HL-60 (cell line): ENCODE data around the gene ESRRB.

Experiments
- DNase-seq, 2 experiments: peaks; one replicate each; pipeline ENCODE4 v3.0.0-alpha.2; 2010 to 2020; ENCODE audit warnings: low read depth in 1 of 2, low spot score in 1 of 2
- H3K27ac ChIP-seq: fragments of 250-450 bp; sonication (Bioruptor Pico); replicated peaks from 2 replicates; pipeline ENCODE4 v1.5.1; 2020; ENCODE audit warnings: mild to moderate bottlenecking, moderate library complexity
- H3K27me3 ChIP-seq: fragments of 250-450 bp; sonication (Bioruptor Pico); 2 replicates; pipeline ENCODE4 v1.5.1; 2021; ENCODE audit warnings: mild to moderate bottlenecking, moderate library complexity; ENCODE audit not compliant: insufficient read depth, poor library complexity, severe bottlenecking
- H3K4me3 ChIP-seq: replicated peaks from 2 replicates; pipeline ENCODE4 v1.5.1; 2011; ENCODE audit warnings: mild to moderate bottlenecking, control low read depth, low read length; ENCODE audit not compliant: insufficient read depth
- GABPA ChIP-seq: IDR thresholded peaks from 2 replicates; pipeline ENCODE4 v1.6.1; 2012; ENCODE audit warnings: low read depth
- POLR2AphosphoS5 ChIP-seq: IDR thresholded peaks from 2 replicates; pipeline ENCODE4 v1.6.1; 2012; ENCODE audit warnings: low read depth
- SPI1 ChIP-seq: IDR thresholded peaks from 2 replicates; pipeline ENCODE4 v1.6.1; 2012; ENCODE audit warnings: low read depth, mild to moderate bottlenecking, borderline replicate concordance
- TF ChIP-seq, protein P1 (sequence below): IDR thresholded peaks from 2 replicates; pipeline ENCODE4 v1.6.1; 2012; ENCODE audit warnings: low read depth; ENCODE audit not compliant: insufficient replicate concordance
- TF ChIP-seq, protein P2 (sequence below): IDR thresholded peaks from one replicate; pipeline ENCODE4 v1.5.1; 2011; ENCODE audit warnings: low read length, control low read depth, inconsistent platforms; ENCODE audit not compliant: insufficient read depth

Gene ESRRB

DNA sequence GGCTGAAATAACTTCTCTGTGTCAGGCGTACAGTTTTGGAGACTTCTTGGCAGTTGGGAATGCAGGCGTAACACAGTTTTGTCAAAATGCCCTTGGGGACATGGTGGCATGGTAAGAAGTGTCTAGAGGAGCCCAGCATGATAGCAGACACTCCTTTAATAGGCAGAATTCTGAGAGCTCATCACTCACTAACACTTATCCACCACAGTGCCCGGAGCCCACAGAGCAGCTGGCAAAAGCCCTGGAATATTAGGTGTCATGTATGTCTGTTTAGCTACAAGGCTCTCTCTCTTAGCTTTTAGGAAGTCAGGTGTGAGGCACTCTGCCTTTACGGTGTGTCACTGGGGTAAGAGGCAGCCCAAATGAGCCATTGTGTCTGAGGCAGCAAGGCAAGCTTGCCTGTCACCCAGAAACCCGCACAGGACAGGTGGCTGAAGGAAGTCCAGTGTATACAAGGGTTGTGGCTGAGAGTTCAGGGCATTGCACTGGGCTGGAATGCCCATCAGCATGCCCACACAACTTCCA, 96.3 kb downstream of the ESRRB start:
- Histone ChIP-seq H3K27me3 (no peaks in the 10 kb centered on the region), H3K4me3 (no peak overlapping the region), H3K27ac (no peak overlapping the region)
- no peak for TF ChIP-seq POLR2AphosphoS5
- TF ChIP-seq, protein P1, sequence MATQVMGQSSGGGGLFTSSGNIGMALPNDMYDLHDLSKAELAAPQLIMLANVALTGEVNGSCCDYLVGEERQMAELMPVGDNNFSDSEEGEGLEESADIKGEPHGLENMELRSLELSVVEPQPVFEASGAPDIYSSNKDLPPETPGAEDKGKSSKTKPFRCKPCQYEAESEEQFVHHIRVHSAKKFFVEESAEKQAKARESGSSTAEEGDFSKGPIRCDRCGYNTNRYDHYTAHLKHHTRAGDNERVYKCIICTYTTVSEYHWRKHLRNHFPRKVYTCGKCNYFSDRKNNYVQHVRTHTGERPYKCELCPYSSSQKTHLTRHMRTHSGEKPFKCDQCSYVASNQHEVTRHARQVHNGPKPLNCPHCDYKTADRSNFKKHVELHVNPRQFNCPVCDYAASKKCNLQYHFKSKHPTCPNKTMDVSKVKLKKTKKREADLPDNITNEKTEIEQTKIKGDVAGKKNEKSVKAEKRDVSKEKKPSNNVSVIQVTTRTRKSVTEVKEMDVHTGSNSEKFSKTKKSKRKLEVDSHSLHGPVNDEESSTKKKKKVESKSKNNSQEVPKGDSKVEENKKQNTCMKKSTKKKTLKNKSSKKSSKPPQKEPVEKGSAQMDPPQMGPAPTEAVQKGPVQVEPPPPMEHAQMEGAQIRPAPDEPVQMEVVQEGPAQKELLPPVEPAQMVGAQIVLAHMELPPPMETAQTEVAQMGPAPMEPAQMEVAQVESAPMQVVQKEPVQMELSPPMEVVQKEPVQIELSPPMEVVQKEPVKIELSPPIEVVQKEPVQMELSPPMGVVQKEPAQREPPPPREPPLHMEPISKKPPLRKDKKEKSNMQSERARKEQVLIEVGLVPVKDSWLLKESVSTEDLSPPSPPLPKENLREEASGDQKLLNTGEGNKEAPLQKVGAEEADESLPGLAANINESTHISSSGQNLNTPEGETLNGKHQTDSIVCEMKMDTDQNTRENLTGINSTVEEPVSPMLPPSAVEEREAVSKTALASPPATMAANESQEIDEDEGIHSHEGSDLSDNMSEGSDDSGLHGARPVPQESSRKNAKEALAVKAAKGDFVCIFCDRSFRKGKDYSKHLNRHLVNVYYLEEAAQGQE, result no peak
- TF ChIP-seq, protein P2, sequence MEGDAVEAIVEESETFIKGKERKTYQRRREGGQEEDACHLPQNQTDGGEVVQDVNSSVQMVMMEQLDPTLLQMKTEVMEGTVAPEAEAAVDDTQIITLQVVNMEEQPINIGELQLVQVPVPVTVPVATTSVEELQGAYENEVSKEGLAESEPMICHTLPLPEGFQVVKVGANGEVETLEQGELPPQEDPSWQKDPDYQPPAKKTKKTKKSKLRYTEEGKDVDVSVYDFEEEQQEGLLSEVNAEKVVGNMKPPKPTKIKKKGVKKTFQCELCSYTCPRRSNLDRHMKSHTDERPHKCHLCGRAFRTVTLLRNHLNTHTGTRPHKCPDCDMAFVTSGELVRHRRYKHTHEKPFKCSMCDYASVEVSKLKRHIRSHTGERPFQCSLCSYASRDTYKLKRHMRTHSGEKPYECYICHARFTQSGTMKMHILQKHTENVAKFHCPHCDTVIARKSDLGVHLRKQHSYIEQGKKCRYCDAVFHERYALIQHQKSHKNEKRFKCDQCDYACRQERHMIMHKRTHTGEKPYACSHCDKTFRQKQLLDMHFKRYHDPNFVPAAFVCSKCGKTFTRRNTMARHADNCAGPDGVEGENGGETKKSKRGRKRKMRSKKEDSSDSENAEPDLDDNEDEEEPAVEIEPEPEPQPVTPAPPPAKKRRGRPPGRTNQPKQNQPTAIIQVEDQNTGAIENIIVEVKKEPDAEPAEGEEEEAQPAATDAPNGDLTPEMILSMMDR, result no peak
- TF ChIP-seq GABPA, result no peak
- no peak for TF ChIP-seq SPI1
- DNase-seq, result no peak

DNA sequence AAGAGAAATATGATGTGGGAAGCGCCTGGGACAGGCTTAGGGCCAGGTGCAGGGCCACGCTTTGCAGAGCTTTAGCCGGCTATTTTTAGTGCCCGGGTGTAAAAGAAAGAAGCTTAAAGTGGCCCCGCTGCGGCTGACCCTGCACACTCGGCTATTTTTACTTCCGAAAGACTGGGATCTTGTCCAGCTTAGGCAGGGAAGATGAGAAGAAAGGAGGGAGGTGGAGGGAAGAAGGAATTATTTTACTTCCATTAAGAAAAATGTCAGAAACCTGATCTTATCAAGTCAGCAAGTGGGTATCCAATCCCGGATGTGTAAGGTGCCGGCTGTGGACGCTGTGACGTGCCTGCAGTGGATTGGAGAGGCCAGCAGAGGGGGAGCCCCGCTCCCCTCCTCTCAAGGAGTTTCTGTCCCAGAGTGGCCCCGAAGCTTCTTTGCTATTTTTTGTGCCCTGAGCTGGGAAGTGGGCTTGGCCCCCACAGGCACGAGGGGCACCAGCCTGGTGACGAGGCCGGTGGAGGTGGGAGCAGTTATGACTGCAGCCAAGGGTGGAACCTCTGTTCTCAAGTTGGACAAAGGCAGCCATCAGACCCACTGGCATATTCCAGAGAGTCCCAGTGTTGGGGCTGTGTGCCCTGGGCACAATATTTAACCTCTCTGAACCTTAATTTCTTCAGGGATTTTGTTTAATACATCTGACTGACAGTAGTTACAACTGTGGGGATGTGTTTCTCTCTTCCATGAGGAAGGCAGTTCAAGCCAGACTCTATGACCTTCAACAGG, 97.7 kb downstream of the ESRRB start:
- no peak overlapping the region for H3K27ac ChIP-seq
- H3K4me3 ChIP-seq, result no peak overlapping the region
- DNase-seq, result no peak
- TF ChIP-seq SPI1, result no peak
- no peak for TF ChIP-seq POLR2AphosphoS5
- TF ChIP-seq, protein P2, result no peak
- TF ChIP-seq, protein P1, result no peak
- TF ChIP-seq GABPA, result no peak
- no peaks in the 10 kb centered on the region for H3K27me3 ChIP-seq

DNA sequence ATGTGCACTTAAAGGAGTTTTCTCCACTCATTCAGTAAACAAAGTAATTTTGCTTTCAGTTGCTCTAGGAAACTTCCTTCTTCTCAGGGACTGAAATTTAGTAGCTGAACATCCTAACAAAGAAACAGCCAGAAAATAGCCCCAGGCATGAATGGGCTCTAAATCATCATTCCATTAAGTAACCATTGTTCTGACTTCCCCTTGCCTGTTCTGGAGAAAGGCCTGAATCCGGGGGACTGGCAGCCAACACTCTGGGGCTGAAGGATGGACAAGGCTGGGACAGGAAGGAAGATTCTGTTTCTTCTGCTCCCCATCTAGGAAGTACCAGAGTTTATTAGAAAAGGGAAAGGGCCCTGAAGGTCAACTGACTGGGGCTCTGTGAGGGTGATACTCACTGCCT, 104.5 kb downstream of the ESRRB start:
- no peak overlapping the region for H3K27ac ChIP-seq
- no peaks in the 10 kb centered on the region for H3K27me3 ChIP-seq
- TF ChIP-seq GABPA (no peak), SPI1 (no peak), POLR2AphosphoS5 (no peak)
- TF ChIP-seq, protein P2, result no peak
- TF ChIP-seq, protein P1, result no peak
- no peak overlapping the region for H3K4me3 ChIP-seq
- no peak for DNase-seq
